NCI-H82 (cell line): ENCODE results near the gene SLC25A23.

Source experiments
- DNase-seq: peaks from one replicate; lab custom pipeline; 2025; lab: John Stamatoyannopoulos, UW

Gene SLC25A23

DNA sequence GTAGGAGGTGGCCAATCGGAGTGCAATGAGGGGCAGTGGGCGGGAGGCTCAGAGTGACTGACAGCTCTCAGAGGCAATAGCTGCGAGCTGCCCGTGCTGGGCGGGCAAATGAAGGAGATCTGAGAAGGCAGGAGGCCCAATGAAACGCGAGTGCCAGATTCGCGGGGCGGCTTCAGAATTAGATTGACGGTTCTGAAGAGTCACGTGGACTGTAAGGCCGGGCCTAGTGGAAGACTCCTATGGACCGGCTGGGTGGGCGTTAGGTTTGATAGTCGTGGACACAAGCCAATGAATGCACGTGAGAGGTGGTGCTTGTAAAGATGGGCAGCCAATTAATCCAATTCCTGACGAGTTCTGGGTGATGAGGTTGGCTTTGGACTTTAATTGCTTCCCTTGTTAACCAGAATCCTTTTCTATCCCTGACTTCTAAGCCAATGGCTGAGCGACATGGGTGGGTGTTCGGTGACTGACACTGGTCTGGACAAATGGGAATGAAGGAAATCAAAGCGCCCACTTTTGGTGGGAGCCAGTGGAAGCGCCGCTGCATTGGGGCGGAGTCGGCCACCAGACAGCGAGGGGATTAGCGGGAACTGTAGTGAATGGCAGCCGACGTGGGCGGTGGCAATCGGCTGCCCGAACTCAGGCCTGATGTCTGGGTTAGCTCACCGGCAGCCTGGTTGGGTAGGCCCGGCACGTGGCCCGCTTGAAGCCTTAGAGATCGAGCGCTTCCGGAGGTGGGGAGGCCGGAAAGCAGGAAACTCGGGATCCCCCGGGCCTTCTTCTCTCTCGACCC lies 34.5 kb downstream of the SLC25A23 start:
- peak; percentile 100 for DNase-seq

DNA sequence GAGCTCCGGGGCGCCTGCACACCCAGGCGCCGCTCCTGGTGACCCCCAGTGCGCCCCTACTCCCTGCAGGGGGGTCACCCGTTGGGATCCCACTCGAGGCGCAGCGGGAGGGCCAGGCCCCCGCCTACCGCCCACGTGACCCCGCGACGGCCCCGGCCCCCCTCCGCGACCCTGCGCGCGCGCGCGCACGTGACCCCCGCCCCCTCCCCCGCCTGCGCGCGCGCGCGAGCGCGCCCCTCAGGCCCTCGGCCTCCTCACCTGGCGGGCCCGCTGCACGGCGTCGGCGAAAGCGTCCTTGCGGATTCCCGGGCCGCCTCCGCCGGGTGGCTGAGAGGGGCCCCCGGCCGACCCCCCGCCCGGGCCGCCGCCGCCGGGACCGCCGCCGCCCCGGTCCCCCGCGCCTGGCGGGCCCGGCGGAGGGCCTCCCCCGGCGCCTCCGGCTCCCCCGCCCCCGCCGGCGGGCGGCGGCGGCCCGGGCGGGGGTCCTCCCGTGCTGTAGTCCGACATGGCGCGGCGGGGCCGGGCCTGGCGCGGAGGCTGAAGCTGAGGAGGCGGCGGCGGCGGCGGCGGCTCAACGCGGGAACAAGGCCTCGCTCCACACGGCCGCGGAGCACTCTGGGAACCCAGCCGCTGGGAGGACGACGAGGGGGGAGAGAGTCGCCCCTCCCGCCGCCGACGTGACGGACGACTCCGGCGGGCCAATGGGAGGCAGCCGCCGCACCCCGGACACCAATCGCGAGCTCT lies 35.2 kb downstream of the SLC25A23 start, which contains the start of gene KHSRP:
Gene KHSRP (minus strand): TSS at position 617 of the 744 bp plus-strand sequence. CDS start 110 bp downstream, at position 507.
- DNase-seq: peak; percentile 22

DNA sequence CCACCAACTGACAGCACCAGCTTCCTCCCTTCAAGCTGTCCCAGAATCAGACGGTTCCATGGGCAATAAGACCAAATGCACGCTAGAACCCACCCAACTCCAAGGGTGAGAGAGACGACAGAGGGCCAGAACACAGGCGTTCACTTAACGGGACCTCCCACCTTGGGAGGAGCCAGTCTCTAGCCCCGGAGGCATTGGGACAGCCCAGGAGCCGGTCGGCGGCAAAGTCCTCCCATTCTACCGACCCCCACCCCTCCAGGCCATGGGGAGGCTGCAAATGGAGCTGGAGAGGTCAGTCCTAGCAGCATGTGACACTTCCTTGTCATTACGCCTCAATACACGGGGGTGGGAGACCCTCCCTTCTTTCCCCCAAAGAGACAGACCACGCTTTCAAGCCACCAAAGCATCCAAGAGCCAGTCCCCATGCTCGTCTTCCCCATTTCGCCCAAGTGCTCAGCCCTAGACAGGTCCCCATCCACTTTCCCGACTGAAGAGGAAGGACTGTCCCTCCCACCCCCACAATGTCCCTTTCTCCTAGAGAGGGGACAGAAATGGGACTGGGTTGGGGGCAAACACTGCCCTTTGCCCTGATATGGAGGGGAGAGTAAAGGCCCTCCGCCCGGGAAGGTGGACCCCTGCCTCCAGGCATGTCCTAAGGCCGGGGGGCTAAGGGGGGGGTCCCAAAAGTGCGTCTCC lies 35.9 kb downstream of the SLC25A23 start:
- DNase-seq: peak; percentile 29

DNA sequence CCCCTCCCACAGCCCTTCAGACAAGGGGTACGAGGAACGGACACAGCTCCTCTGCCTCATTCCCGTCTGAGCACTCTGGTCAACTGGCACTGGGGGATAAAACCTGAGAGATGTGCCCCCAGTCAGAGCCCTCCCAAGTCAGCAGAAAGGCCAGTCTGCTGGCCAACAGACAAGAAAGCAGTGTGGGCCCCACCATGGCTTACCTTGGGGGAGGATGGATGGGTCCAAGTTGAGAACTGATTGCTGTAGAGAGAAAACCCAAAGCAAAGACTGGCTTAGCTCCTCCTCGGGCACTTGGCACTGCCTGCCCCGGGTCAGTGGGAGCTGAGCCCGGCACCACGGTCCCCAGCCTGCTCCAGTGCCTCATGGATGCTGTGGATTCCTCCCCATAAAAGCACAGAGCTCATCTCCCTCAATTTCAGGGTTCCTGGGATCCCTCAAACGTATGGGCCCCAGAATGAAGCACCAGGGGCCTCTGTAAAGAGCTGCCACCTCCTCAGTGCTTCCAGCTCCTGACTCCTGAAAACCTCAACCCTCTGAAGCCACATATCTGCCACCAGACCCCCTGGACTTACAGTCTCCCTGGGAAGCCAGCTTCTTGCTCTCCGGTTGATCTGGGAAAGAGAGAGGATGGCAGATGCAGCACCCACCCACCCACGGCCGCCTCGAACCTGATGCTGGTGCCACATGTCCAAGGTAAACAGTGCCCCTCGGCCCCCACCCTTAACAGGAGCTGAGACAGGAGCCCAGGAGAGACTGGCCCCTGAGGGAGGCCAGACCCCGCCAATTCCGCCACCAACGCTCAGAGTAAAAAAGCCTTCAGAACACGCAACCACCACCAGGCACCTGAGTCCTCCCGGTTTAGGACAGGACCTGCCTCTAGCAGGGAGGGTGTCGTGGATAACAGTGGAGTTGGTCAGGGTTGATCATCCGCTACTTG lies 38.2 kb downstream of the SLC25A23 start:
- no peak for DNase-seq

- DNase-seq: no peak
These were observed 41.0 kb downstream of the SLC25A23 start for GRCh38 chr19:6418562-6418932.

DNA sequence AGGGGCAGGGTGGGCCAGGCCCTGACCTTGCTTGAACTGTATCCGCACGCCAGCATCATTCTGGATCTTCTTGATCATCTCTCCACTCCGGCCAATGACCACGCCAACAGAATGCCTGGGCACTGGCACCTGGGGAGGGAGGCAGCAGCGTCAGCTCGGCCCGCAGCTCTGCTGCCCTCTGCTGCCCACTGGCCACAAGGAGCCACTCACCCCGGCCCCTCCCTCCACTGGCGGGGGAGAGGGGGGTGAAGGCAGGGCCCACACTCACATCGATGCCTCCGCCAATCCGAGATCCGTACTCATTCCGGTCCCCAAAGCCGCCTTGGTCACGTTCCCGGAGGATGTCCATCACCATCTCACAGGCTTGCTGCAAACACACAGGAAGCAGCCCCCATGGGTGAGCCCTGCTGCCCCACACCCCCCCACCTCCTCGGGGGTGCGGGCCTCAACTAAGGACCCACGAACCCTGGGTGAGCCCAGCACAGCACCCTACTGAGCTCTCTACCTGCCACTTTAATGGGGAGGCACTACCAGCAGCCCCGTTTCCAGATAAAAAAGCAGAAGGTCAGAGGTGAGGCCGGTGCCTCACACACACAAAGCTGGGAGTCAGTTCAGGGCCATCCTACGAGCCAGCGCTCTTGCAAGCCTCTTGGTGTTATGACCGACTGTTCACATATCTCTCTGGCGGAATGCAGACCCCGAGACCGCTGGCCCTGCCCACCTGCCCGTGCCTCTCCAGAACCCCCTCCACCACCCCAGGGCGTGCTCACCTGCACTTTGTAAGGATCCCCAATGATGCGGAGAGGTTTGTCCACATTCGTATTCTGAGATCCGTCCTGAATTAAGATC lies 41.7 kb downstream of the SLC25A23 start:
- no peak for DNase-seq

GRCh38 chr19:6416658-6417405 lies 42.8 kb downstream of the SLC25A23 start:
- DNase-seq: no peak

DNA sequence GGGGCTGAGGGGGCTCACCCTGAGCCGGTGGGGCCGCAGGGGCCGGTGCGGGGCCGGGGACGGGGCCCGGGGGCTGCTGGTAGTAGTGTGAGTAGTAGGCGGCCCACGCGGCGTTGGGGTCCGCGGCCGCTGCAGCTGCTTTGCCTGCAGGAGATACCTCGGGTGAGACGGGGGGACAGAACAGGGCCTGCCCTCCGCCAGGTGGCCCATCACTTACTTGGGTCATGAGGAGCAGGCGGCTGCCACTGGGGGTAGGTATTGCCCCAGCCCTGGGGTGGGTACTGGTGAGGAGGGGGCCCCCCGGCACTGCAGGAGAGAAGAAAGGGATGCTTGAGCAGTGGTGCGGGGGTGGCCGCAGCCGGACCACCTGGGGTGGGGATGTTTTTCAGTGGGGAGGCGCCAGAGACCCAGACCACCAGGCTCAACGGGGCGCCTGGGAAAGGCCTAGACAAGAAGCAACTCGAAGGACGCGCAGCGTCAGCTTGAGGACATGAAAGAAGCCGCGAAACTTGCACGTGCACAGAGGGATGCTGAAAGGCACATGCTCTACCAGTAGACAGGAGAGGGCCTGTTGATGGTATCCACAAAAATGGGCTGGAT lies 43.9 kb downstream of the SLC25A23 start:
- no peak for DNase-seq

GRCh38 chr19:6414793-6415590 lies 44.6 kb downstream of the SLC25A23 start:
- no peak for DNase-seq

- no peak for DNase-seq
These were observed 45.6 kb downstream of the SLC25A23 start for GRCh38 chr19:6413721-6414643.

DNA sequence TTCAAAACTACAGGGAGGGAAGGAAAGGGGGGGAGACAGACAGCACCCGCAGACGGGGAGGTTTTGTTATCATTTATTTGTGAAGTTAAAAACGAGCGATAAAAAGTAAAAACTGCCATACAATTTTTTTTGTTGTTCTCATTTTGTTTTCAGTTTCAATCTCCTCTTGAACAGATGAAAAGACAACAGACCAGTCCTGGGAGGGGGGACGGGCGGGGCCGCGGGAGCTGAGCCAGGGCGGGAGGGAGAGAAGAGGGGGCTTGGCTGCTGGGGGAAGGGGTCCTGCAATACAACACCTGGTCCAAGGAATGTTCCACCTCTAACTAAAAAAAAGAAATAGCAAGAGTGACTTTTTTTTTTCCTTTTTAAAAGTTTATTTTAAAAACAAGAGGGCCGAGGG lies 46.3 kb downstream of the SLC25A23 start:
- no peak for DNase-seq

- peak; percentile 67 for DNase-seq
These were observed 47.0 kb downstream of the SLC25A23 start for GRCh38 chr19:6412447-6413091.

- DNase-seq: no peak
These were observed 47.5 kb downstream of the SLC25A23 start for GRCh38 chr19:6412061-6412446.

GRCh38 chr19:6409346-6409745 lies 50.2 kb downstream of the SLC25A23 start:
- no peak for DNase-seq

DNA sequence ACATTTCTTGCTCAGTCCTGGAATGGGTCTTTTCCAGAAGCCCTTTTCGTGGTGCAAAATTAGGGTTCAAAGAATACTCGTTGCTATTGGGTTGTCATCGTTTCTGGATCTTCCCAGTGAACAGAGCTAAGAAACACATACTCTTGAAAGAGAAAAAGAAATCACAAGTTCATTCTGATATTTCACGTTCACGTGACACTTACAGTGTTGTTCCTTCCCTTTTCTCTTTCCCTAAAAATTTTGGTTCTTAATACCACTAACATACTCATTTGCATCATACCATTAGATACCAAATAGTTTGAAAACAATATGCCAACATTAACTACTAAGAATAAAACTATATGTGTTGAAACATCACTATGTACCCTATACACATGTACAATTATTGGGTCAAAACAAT lies 53.2 kb downstream of the SLC25A23 start:
- no peak for DNase-seq

DNA sequence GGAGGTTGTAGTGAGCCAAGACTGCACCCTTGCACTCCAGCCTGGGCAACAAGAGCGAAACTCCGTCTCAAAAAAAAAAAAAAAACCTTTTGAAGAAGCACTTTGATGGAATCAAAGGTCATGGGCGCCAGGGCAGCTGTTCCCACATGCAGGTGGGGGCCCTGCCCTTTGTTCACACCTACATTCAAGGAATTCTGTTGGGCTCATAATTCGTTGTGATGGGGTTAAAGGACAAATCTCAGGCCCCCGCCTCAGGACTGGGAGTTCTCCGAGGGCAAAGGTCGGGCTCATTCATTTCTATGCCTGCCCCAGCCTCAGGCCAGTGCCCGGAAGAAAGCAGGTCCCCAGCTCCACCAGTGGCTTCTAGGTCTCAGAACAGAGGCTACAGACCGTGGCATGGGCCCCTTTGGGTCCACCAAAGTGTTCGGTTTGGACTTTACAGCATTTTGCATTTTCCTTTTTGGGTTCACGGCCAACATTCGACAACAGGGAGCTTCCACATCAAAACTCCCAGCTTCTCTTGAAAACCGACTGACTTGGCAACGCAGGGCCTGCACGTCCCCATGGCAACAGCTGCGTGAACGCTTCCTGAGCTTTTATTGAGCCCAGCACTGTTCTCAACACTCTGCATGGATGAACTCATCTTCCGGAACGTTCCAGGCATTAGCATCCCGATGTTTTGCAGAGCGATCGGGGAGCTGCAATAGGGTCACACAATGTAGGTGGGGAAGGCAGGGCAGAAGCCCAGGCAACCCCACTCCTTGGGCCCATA lies 56.6 kb downstream of the SLC25A23 start:
- no peak for DNase-seq
